Renal pelvis (tissue), 3 donors: ENCODE results near the gene CPB2. TPM values are rescaled to one million over a fixed set of nuclear protein-coding genes. Genes with fewer than 3 reads are reported as not detected.

Source experiments
- polyA plus RNA-seq, 3 donors: library from polyadenylated mRNA; unstranded; fragments of 120-200 nt; gene quantifications; one replicate each; pipeline ENCODE4 v1.2.1, GENCODE V29; 2013; ENCODE audit not compliant: insufficient read length in 3 of 3

The CPB2 gene
- polyA plus RNA-seq, 3 donors = 0.10 to 0.18 (median 0.13) TPM

Other genes with a start within 250 kb of the CPB2 start
- 10 to 100 TPM; 62.6 to 71.6 (median 68.6) TPM for gene ZC3H13, start 52.3 kb downstream of the CPB2 start, polyA plus RNA-seq
- 10 to 100 TPM in 1 of 3 donors, 1 to 10 TPM in 2; 7.8 to 10.7 (median 8.9) TPM for gene LCP1, start 77.1 kb upstream of the CPB2 start, polyA plus RNA-seq
- gene LRRC63, start 106.9 kb upstream of the CPB2 start, polyA plus RNA-seq = under 1 TPM; 0.14 to 0.28 (median 0.16) TPM